OCI-LY7 (cell line): Measurements from ENCODE around the gene SOX13. TPM values are rescaled to one million over a fixed set of nuclear protein-coding genes. Genes with fewer than 3 reads are reported as not detected.

Experiments used
- BruUV-seq: library from RNA; stranded (reverse); fragments of 400-500 nt; replicated peaks from 2 replicates; lab custom pipeline; 2021; lab: Mats Ljungman, UMichigan
- CTCF ChIA-PET: fragments of 300-600 bp; sonication (Branson Sonifier 250); formaldehyde crosslinking; loops from one replicate; lab custom pipeline; 2022; ENCODE audit warnings: antibody characterized with exemption; ENCODE audit not compliant: unreplicated experiment; lab: Charles Lee
- POLR2A ChIA-PET: fragments of 300-600 bp; sonication (Branson Sonifier 250); formaldehyde crosslinking; loops from one replicate; lab custom pipeline; 2022; ENCODE audit warnings: antibody characterized with exemption; lab: Charles Lee
- DNase-seq: peaks from one replicate; pipeline ENCODE4 v3.0.0-alpha.2; 2015; ENCODE audit warnings: low spot score
- H2AFZ ChIP-seq: fragments of 200-600 bp; sonication (generic), shearing (Covaris generic); 2 replicates; pipeline ENCODE4 v1.6.1; 2014; ENCODE audit warnings: mild to moderate bottlenecking, antibody characterized with exemption, low read length, moderate library complexity
- H3K27ac ChIP-seq: fragments of 200-600 bp; sonication (generic); 2 replicates; pipeline ENCODE4 v1.5.1; 2014; ENCODE audit warnings: mixed run types, low read depth, mild to moderate bottlenecking, moderate library complexity, low read length, inconsistent platforms; ENCODE audit not compliant: poor library complexity, severe bottlenecking
- H3K36me3 ChIP-seq: fragments of 200-600 bp; sonication (generic); 2 replicates; pipeline ENCODE4 v1.6.1; 2014; ENCODE audit warnings: mild to moderate bottlenecking, antibody characterized with exemption, low read length, moderate library complexity, mixed read lengths; ENCODE audit not compliant: insufficient read depth
- H3K4me1 ChIP-seq: fragments of 200-600 bp; sonication (generic); 2 replicates; pipeline ENCODE4 v1.5.1; 2014; ENCODE audit warnings: mild to moderate bottlenecking, low read length; ENCODE audit not compliant: insufficient read depth, poor library complexity, severe bottlenecking
- H3K4me2 ChIP-seq: fragments of 200-600 bp; sonication (generic); 2 replicates; pipeline ENCODE4 v1.6.1; 2014; ENCODE audit warnings: mild to moderate bottlenecking, low read length
- H3K4me3 ChIP-seq: fragments of 200-600 bp; sonication (generic); 2 replicates; pipeline ENCODE4 v1.5.1; 2014; ENCODE audit warnings: mild to moderate bottlenecking, low read depth, low read length; ENCODE audit not compliant: poor library complexity, severe bottlenecking
- H3K79me2 ChIP-seq: fragments of 200-600 bp; sonication (generic); 2 replicates; pipeline ENCODE4 v1.6.1; 2016; ENCODE audit warnings: low read depth, mild to moderate bottlenecking, low read length, moderate library complexity, mixed read lengths; ENCODE audit not compliant: insufficient read depth
- H3K9me2 ChIP-seq: fragments of 200-600 bp; sonication (generic); 2 replicates; pipeline ENCODE4 v1.6.1; 2016; ENCODE audit warnings: mild to moderate bottlenecking, low read length, mixed read lengths; ENCODE audit not compliant: insufficient read depth
- H3K9me3 ChIP-seq: fragments of 200-600 bp; sonication (generic); 2 replicates; pipeline ENCODE4 v1.6.1; 2014; ENCODE audit warnings: mild to moderate bottlenecking, mixed run types, low read length, mixed read lengths
- H4K20me1 ChIP-seq: fragments of 200-600 bp; sonication (generic); 2 replicates; pipeline ENCODE4 v1.6.1; 2014; ENCODE audit warnings: mild to moderate bottlenecking, antibody characterized with exemption, low read length, moderate library complexity, mixed read lengths; ENCODE audit not compliant: insufficient read depth
- CTCF ChIP-seq: fragments of 200-600 bp; sonication (generic); conservative IDR thresholded peaks from 2 replicates; pipeline ENCODE4 v1.5.1; 2014; ENCODE audit warnings: mild to moderate bottlenecking, antibody characterized with exemption, low read length, moderate library complexity, mixed read lengths
- EZH2phosphoT487 ChIP-seq: fragments of 200-600 bp; sonication (generic); IDR thresholded peaks from 2 replicates; pipeline ENCODE4 v1.6.1; 2018; ENCODE audit warnings: low read depth, borderline replicate concordance, mild to moderate bottlenecking, mixed run types, antibody characterized with exemption, low read length, moderate library complexity, mixed read lengths
- intact Hi-C: fragments of 100-400 bp; cut with micrococcal nuclease; formaldehyde crosslinking; loops from one replicate; pipeline ENCODE4 v1.10.0; 2022; ENCODE audit not compliant: unreplicated experiment
- total RNA-seq, 2 experiments: library from RNA; depleted of rRNA in 1 of 2; stranded (reverse); fragments of >200 nt in 1 of 2; shearing (Covaris generic) in 1 of 2; gene quantifications; 2 replicates each; pipeline ENCODE4 v1.2.3, GENCODE V29; 2014 to 2022

SOX13 gene
- total RNA-seq, 2 experiments from 2014 or later = 0.27 TPM; not detected in 1

GRCh38 chr1:204123376-204123775 is 50.5 kb downstream of the SOX13 start:
- Histone ChIP-seq H3K4me1 (no peaks in the 10 kb centered on the region), H4K20me1 (no peaks in the 10 kb centered on the region), H3K4me3 (no peak overlapping the region), H3K36me3 (no peaks in the 10 kb centered on the region), H3K79me2 (no peaks in the 10 kb centered on the region), H2AFZ (no peak overlapping the region), H3K27ac (no peak overlapping the region), H3K9me3 (no peaks in the 10 kb centered on the region), H3K4me2 (no peak overlapping the region), H3K9me2 (no peaks in the 10 kb centered on the region)
- BruUV-seq = no TSS peak
- peak; percentile 58 for TF ChIP-seq CTCF
- no peak for TF ChIP-seq EZH2phosphoT487
- ChIA-PET CTCF (no interaction called here), POLR2A (no interaction called here)
- DNase-seq = no peak
- intact Hi-C loops = no loop called here

- no TSS peak for BruUV-seq
- H3K9me3 ChIP-seq = no peaks in the 10 kb centered on the region
- no peaks in the 10 kb centered on the region for H3K36me3 ChIP-seq
- no peak overlapping the region for H3K4me2 ChIP-seq
- no peak overlapping the region for H3K27ac ChIP-seq
- POLR2A ChIA-PET = interaction anchor here (0.5 kb wide), 1 partner anchor 1800 kb away, joined by 3 read pairs; no protein-coding TSS in a partner anchor
- no peak overlapping the region for H2AFZ ChIP-seq
- no peak for TF ChIP-seq CTCF
- no peak for TF ChIP-seq EZH2phosphoT487
- no peak overlapping the region for H3K4me3 ChIP-seq
- no peaks in the 10 kb centered on the region for H3K9me2 ChIP-seq
- intact Hi-C loops = loop anchor here (5.0 kb wide), 1 partner anchor 497 kb away; the partner anchor contains the start of gene ATP2B4
- no peak for DNase-seq
- CTCF ChIA-PET = interaction anchor here (1.0 to 1.6 kb wide), 2 partner anchors 251 to 264 kb away, joined by 3 read pairs; no protein-coding TSS in a partner anchor
- peaks cover 4% of the 10 kb centered on the region for H3K4me1 ChIP-seq
- no peaks in the 10 kb centered on the region for H3K79me2 ChIP-seq
- no peaks in the 10 kb centered on the region for H4K20me1 ChIP-seq
These were observed 51.7 kb downstream of the SOX13 start for GRCh38 chr1:204124639-204125038.

GRCh38 chr1:204125759-204126351 is 52.9 kb downstream of the SOX13 start:
- Histone ChIP-seq H3K9me2 (no peaks in the 10 kb centered on the region), H2AFZ (no peak overlapping the region), H3K4me3 (no peak overlapping the region), H3K4me1 (peaks cover 4% of the 10 kb centered on the region), H4K20me1 (no peaks in the 10 kb centered on the region), H3K36me3 (no peaks in the 10 kb centered on the region), H3K4me2 (no peak overlapping the region), H3K27ac (no peak overlapping the region), H3K9me3 (no peaks in the 10 kb centered on the region), H3K79me2 (no peaks in the 10 kb centered on the region)
- ChIA-PET CTCF (no interaction called here), POLR2A (no interaction called here)
- no peak for DNase-seq
- BruUV-seq = no TSS peak
- intact Hi-C loops = loop anchor here (2.0 to 5.0 kb wide), 2 partner anchors 191 to 499 kb away; partner anchors contain the start of gene ATP2B4
- no peak for TF ChIP-seq CTCF
- no peak for TF ChIP-seq EZH2phosphoT487
